ENCODE data around the gene SENP8.
A peak's percentile ranks its signal among the peaks of the same experiment; 100 is the strongest.

SENP8 gene

GRCh38 chr15:72155635-72156616, 37.7 kb downstream of the SENP8 start:
- DNase-seq = peak; percentile 69 to 94

- peak; percentile 54 to 68 for DNase-seq
These were observed 38.7 kb downstream of the SENP8 start for GRCh38 chr15:72156928-72157327.

GRCh38 chr15:72160696-72161245, 42.6 kb downstream of the SENP8 start:
- no peak for DNase-seq

GRCh38 chr15:72161361-72162132, 43.3 kb downstream of the SENP8 start:
- no peak for DNase-seq

GRCh38 chr15:72162569-72162968, 44.4 kb downstream of the SENP8 start:
- DNase-seq = no peak

GRCh38 chr15:72163719-72164118, 45.5 kb downstream of the SENP8 start:
- no peak for DNase-seq

GRCh38 chr15:72166716-72167417, 48.7 kb downstream of the SENP8 start:
- DNase-seq = no peak

- DNase-seq = no peak
These were observed 49.2 kb downstream of the SENP8 start for GRCh38 chr15:72167445-72167844.

- DNase-seq = no peak
These were observed 50.1 kb downstream of the SENP8 start for GRCh38 chr15:72168131-72168807.

- DNase-seq = no peak
These were observed 50.6 kb downstream of the SENP8 start for GRCh38 chr15:72168808-72169190.

- DNase-seq = no peak
These were observed 51.2 kb downstream of the SENP8 start for GRCh38 chr15:72169236-72169920.

GRCh38 chr15:72169921-72170611, 51.9 kb downstream of the SENP8 start:
- no peak for DNase-seq

- no peak for DNase-seq
These were observed 52.5 kb downstream of the SENP8 start for GRCh38 chr15:72170691-72171090.

- peak in 1 of 2 donors; percentile 27 for DNase-seq
These were observed 53.8 kb downstream of the SENP8 start for GRCh38 chr15:72171978-72172377.

GRCh38 chr15:72172796-72173195, 54.6 kb downstream of the SENP8 start:
- no peak for DNase-seq

GRCh38 chr15:72173401-72173800, 55.2 kb downstream of the SENP8 start:
- no peak for DNase-seq

GRCh38 chr15:72173864-72174550, 55.8 kb downstream of the SENP8 start:
- DNase-seq = no peak

GRCh38 chr15:72174551-72175165, 56.5 kb downstream of the SENP8 start:
- DNase-seq = no peak

- no peak for DNase-seq
These were observed 57.2 kb downstream of the SENP8 start for GRCh38 chr15:72175186-72176044.
